Measurements from ENCODE around the gene FMNL3.
"Not testable (repeated sequence)": the region's sequence is repeated elsewhere in the genome, so short reads cannot be mapped to it uniquely, and the experiment has no call there.

FMNL3 gene

GRCh38 chr12:49621651-49622500 is 85.3 kb downstream of the FMNL3 start:
- TF ChIP-seq CTCF (IDR thresholded peaks at IDR 0.05; ENCODE audit: control insufficient read depth, insufficient read depth, low read depth, low read length, missing control alignments): no peak
- DNase-seq (ENCODE audit: low read depth): no peak

GRCh38 chr12:49619286-49619685 is 87.9 kb downstream of the FMNL3 start:
- no peak for TF ChIP-seq CTCF (IDR thresholded peaks at IDR 0.05; ENCODE audit: control insufficient read depth, insufficient read depth, low read depth, low read length, missing control alignments)

More at GRCh38 chr12:49621651-49622500, 85.3 kb downstream of the FMNL3 start:
- H3K4me3 ChIP-seq (ENCODE audit: control insufficient read depth, low read depth, low read length): peak overlapping the region; percentile 55

GRCh38 chr12:49618576-49618975 is 88.6 kb downstream of the FMNL3 start:
- no peak overlapping the region for H3K4me3 ChIP-seq (ENCODE audit: control insufficient read depth, low read depth, low read length)
- DNase-seq (ENCODE audit: low read depth): no peak
- no peak for TF ChIP-seq CTCF (IDR thresholded peaks at IDR 0.05; ENCODE audit: control insufficient read depth, insufficient read depth, low read depth, low read length, missing control alignments)

More at GRCh38 chr12:49619286-49619685, 87.9 kb downstream of the FMNL3 start:
- DNase-seq (ENCODE audit: low read depth): no peak
- H3K4me3 ChIP-seq (ENCODE audit: control insufficient read depth, low read depth, low read length): no peak overlapping the region

DNA sequence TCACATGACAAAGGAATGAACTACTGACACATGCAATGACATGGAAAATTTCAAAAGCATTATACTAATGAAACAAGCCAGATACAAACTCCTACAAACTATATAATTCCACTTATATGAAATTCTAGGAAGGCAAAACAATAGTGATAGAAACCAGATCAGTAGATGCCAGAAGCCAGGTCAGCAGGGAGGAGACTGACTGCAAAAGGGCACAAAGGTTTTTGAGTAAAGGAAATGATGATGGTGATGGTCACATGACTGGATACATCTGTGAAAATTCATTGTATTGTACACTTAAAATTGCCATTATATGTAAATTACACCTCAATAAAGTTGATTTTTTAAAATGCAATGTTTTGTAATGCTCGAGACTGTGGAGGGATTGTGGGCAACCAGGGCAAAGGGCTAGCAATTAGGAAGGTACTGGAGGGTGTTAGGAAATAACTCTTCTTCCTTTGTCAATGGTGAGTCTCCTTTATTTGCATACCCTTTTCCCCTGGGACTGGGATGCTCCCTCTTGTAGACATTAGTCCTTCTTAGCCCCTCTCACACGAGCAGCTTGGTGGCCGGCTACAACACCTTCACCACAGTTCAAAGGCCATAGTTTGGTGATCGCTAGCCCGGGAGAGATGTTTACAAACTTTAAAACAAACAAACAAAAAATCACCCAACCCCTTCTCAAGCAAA is 90.5 kb downstream of the FMNL3 start:
- DNase-seq (ENCODE audit: low read depth): no peak
- TF ChIP-seq CTCF (IDR thresholded peaks at IDR 0.05; ENCODE audit: control insufficient read depth, insufficient read depth, low read depth, low read length, missing control alignments): no peak
- no peak overlapping the region for H3K4me3 ChIP-seq (ENCODE audit: control insufficient read depth, low read depth, low read length)

GRCh38 chr12:49615725-49616124 is 91.5 kb downstream of the FMNL3 start:
- TF ChIP-seq CTCF (IDR thresholded peaks at IDR 0.05; ENCODE audit: control insufficient read depth, insufficient read depth, low read depth, low read length, missing control alignments): no peak
- no peak overlapping the region for H3K4me3 ChIP-seq (ENCODE audit: control insufficient read depth, low read depth, low read length)
- no peak for DNase-seq (ENCODE audit: low read depth)

DNA sequence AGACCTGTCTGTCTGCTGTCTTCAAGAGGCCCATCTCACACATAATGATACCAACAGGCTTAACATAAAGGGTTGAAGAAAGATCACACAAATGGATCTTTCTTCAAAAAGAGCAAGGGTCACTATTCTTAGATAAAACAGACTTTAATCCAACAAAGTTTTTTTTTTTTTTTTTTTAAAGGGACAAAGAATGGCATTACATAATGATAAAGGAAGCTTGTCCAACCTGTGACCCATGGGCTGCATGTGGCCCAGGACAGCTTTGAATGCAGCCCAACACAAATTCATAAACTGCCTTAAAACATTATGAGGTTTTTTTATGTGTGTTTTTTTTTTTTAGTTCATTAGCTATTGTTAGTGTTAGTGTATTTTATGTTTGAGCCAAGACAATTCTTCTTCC is 95.0 kb downstream of the FMNL3 start:
- TF ChIP-seq CTCF (IDR thresholded peaks at IDR 0.05; ENCODE audit: control insufficient read depth, insufficient read depth, low read depth, low read length, missing control alignments): no peak
- H3K4me3 ChIP-seq (ENCODE audit: control insufficient read depth, low read depth, low read length): no peak overlapping the region

DNA sequence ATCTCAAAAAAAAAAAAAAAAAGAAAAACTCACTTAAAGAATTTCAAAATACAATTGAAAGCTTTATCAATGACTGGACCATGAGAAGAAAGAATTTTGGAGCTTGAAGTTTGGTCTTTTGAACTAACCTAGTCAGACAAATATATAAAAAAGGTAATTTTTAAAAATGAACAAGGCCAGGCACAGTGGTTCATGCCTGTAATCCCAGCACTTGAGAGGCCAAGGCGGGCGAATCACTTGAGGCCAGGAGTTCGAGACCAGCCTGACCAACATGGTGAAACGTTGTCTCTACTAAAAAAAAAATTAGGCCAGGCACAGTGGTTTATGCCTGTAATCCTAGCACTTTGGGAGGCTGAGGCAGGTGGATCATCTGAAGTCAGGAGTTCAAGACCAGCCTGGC is 96.4 kb downstream of the FMNL3 start:
- not testable (repeated sequence) for DNase-seq (ENCODE audit: low read depth); H3K4me3 ChIP-seq (ENCODE audit: control insufficient read depth, low read depth, low read length)

More for the DNA sequence above, 95.0 kb downstream of the FMNL3 start:
- no peak for DNase-seq (ENCODE audit: low read depth)

All from AG09309 (cell line).